Loucy (cell line): Measurements from ENCODE around the gene LATS2.

Experiments used
- EZH2phosphoT487 ChIP-seq: fragments of 200-600 bp; IDR thresholded peaks from 2 replicates; pipeline ENCODE4 v1.6.1; 2018; ENCODE audit warnings: antibody characterized with exemption, mild to moderate bottlenecking, moderate library complexity, borderline replicate concordance
- TF ChIP-seq, protein P1 (sequence below): fragments of 200-600 bp; sonication (generic); conservative IDR thresholded peaks from 2 replicates; pipeline ENCODE4 v1.5.1; 2014; ENCODE audit warnings: mild to moderate bottlenecking, antibody characterized with exemption, low read length

GRCh38 chr13:20980899-20981298, 80.5 kb downstream of the LATS2 start:
- TF ChIP-seq, protein P1, sequence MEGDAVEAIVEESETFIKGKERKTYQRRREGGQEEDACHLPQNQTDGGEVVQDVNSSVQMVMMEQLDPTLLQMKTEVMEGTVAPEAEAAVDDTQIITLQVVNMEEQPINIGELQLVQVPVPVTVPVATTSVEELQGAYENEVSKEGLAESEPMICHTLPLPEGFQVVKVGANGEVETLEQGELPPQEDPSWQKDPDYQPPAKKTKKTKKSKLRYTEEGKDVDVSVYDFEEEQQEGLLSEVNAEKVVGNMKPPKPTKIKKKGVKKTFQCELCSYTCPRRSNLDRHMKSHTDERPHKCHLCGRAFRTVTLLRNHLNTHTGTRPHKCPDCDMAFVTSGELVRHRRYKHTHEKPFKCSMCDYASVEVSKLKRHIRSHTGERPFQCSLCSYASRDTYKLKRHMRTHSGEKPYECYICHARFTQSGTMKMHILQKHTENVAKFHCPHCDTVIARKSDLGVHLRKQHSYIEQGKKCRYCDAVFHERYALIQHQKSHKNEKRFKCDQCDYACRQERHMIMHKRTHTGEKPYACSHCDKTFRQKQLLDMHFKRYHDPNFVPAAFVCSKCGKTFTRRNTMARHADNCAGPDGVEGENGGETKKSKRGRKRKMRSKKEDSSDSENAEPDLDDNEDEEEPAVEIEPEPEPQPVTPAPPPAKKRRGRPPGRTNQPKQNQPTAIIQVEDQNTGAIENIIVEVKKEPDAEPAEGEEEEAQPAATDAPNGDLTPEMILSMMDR, result no peak
- no peak for TF ChIP-seq EZH2phosphoT487
